Psoas muscle (tissue), 8 donors: Measurements from ENCODE around the gene RNF181. TPM values are rescaled to one million over a fixed set of nuclear protein-coding genes. Genes with fewer than 3 reads are reported as not detected.

Experiments used
- ATAC-seq, 4 donors: fragments of 200-7000 bp; cut with Tn5 transposase; one replicate each; pipeline ENCODE4 v1.9.1; 2020; ENCODE audit warnings: moderate library complexity in 3 of 4, mild to moderate bottlenecking in 2 of 4
- DNase-seq, 2 donors: peaks; one replicate each; pipeline ENCODE4 v3.0.0-alpha.2; 2020
- H3K27ac ChIP-seq: fragments of 200-600 bp; one replicate; pipeline ENCODE4 v1.8.0; 2022
- H3K27me3 ChIP-seq, 3 donors: fragments of 200-600 bp in 1 of 3; one replicate each; pipeline versions ENCODE4 v1.6.1 to v1.8.0; 2013 to 2022; ENCODE audit warnings: low read length in 2 of 3, mild to moderate bottlenecking in 2 of 3, moderate library complexity in 1 of 3; ENCODE audit not compliant: insufficient read depth in 3 of 3
- H3K36me3 ChIP-seq, 2 donors: fragments of 200-600 bp in 1 of 2; one replicate each; pipeline versions ENCODE4 v1.6.1 to v1.8.0; 2013 to 2022; ENCODE audit warnings: low read depth in 1 of 2, mild to moderate bottlenecking in 1 of 2, moderate library complexity in 1 of 2; ENCODE audit not compliant: insufficient read depth in 1 of 2
- H3K4me1 ChIP-seq: fragments of 200-600 bp; one replicate; pipeline ENCODE4 v1.8.0; 2022
- H3K4me3 ChIP-seq: fragments of 200-600 bp; one replicate; pipeline ENCODE4 v1.8.0; 2022; ENCODE audit warnings: mild to moderate bottlenecking
- H3K9me3 ChIP-seq: fragments of 200-600 bp; one replicate; pipeline ENCODE4 v1.8.0; 2022
- CTCF ChIP-seq: fragments of 200-600 bp; IDR thresholded peaks from one replicate; pipeline ENCODE4 v1.8.0; 2022; ENCODE audit warnings: antibody characterized with exemption
- WGBS, 3 donors: extraction: QIAGEN DNeasy Blood & Tissue Kit; methylation state at CpG; one replicate each; pipeline versions ENCODE4 v1.1.6 to v1.1.7; 2013; 5-methylcytosine and 5-hydroxymethylcytosine counted together
- intact Hi-C, 2 donors: fragments of 100-400 bp; cut with DNase I; formaldehyde crosslinking; loops; one replicate each; pipeline versions ENCODE4 v1.11.0 to v1.14.2; 2022
- polyA plus RNA-seq, 3 donors: library from polyadenylated mRNA; stranded (reverse); fragments of 200-250 nt; gene quantifications; one replicate each; pipeline ENCODE4 v1.2.3, GENCODE V29; 2013
- total RNA-seq, 4 donors: library from RNA; stranded (reverse); fragmentation: NEBNext Ultra II Directional in 2 of 4; extraction: Animal tissue kit (Norgen Biotek cat#: 25700) in 2 of 4; gene quantifications; one replicate each; pipeline versions ENCODE4 v1.2.1 to v1.2.4, GENCODE V29; 2021 to 2023
- donor health status: healthy with polysubstance abuse.
- donor health status: DM: no; HTN: no; CAD: no; lungs with moderate emphysema.
- donor health status: Bipolar disorder and iron deficiency.
- donor health status: healthy.
- donor health status: DM: yes; HTN: yes; CAD: no.
- donor health status: DM: no; HTN: no; CAD: no.
- donor health status: DM: no; HTN: no; CAD: no.
- donor health status: DM: yes; HTN: yes; CAD: no.

RNF181 gene
- total and polyA plus RNA-seq, 7 donors, result 84.7 to 212 (median 107) TPM

GRCh38 chr2:85619617-85620016, 24.1 kb downstream of the RNF181 start:
- ATAC-seq (no peak), DNase-seq (no peak)
- intact Hi-C loops, result loop anchor here in 1 of 2 donors (10.0 kb wide), 2 partner anchors 465 to 545 kb away; no protein-coding TSS in a partner anchor
- Histone ChIP-seq H3K36me3 (peaks cover 16 to 64% of the 10 kb centered on the region in 2 donors), H3K27ac (no peak overlapping the region), H3K27me3 (no peaks in the 10 kb centered on the region), H3K9me3 (no peaks in the 10 kb centered on the region), H3K4me3 (no peak overlapping the region), H3K4me1 (peaks cover 17% of the 10 kb centered on the region)
- TF ChIP-seq CTCF, result no peak
- WGBS, 3 donors, result 81 to 87% (median 83%) methylated on average over 6 of the region's 6 CpGs

GRCh38 chr2:85621338-85621737, 25.8 kb downstream of the RNF181 start:
- 91 to 96% (median 93%) methylated on average over 1 of the region's 1 CpG for WGBS, 3 donors

GRCh38 chr2:85623991-85624390, 28.4 kb downstream of the RNF181 start:
- ATAC-seq (no peak), DNase-seq (no peak)
- Histone ChIP-seq H3K4me1 (no peaks in the 10 kb centered on the region), H3K9me3 (no peaks in the 10 kb centered on the region), H3K36me3 (peaks cover 11 to 100% of the 10 kb centered on the region in 2 donors), H3K4me3 (no peak overlapping the region), H3K27me3 (no peaks in the 10 kb centered on the region), H3K27ac (no peak overlapping the region)
- intact Hi-C loops, result loop anchor here in 1 of 2 donors (10.0 kb wide), 2 partner anchors 461 to 541 kb away; no protein-coding TSS in a partner anchor
- WGBS, 3 donors, result 88 to 93% (median 93%) methylated on average over 5 of the region's 5 CpGs
- TF ChIP-seq CTCF, result no peak

More at GRCh38 chr2:85621338-85621737, 25.8 kb downstream of the RNF181 start:
- TF ChIP-seq CTCF, result no peak
- no peak for ATAC-seq
- H3K36me3 ChIP-seq, result peaks cover 16 to 81% of the 10 kb centered on the region in 2 donors
- no peak overlapping the region for H3K27ac ChIP-seq
- H3K27me3 ChIP-seq, result no peaks in the 10 kb centered on the region
- DNase-seq, result no peak
- no peak overlapping the region for H3K4me3 ChIP-seq
- H3K9me3 ChIP-seq, result no peaks in the 10 kb centered on the region
- H3K4me1 ChIP-seq, result peaks cover 16% of the 10 kb centered on the region
- intact Hi-C loops, result loop anchor here in 1 of 2 donors (10.0 kb wide), 2 partner anchors 463 to 543 kb away; no protein-coding TSS in a partner anchor

GRCh38 chr2:85628658-85629057, 33.1 kb downstream of the RNF181 start:
- ATAC-seq (no peak), DNase-seq (no peak)
- intact Hi-C loops, result loop anchor here in 1 of 2 donors (10.0 kb wide), 2 partner anchors 456 to 536 kb away; no protein-coding TSS in a partner anchor
- H3K9me3 ChIP-seq, result no peaks in the 10 kb centered on the region
- no peak for TF ChIP-seq CTCF
- no peak overlapping the region for H3K4me3 ChIP-seq
- H3K36me3 ChIP-seq, result peaks cover 12 to 100% of the 10 kb centered on the region in 2 donors
- H3K27ac ChIP-seq, result no peak overlapping the region
- no peaks in the 10 kb centered on the region for H3K4me1 ChIP-seq
- no peaks in the 10 kb centered on the region for H3K27me3 ChIP-seq
- 76 to 84% (median 80%) methylated on average over 2 of the region's 2 CpGs for WGBS, 3 donors

GRCh38 chr2:85631316-85631715, 35.8 kb downstream of the RNF181 start:
- H3K4me3 ChIP-seq, result no peak overlapping the region
- intact Hi-C loops, result no loop called here
- no peaks in the 10 kb centered on the region for H3K4me1 ChIP-seq
- 82 to 88% (median 86%) methylated on average over 3 of the region's 3 CpGs for WGBS, 3 donors
- ATAC-seq, result no peak
- no peak overlapping the region for H3K27ac ChIP-seq
- no peaks in the 10 kb centered on the region for H3K9me3 ChIP-seq
- no peaks in the 10 kb centered on the region for H3K27me3 ChIP-seq
- no peak for TF ChIP-seq CTCF
- peaks cover 17 to 98% of the 10 kb centered on the region in 2 donors for H3K36me3 ChIP-seq
- DNase-seq, result no peak
